AG09319 (cell line): ENCODE results near the gene ALDH1A1.

Experiments
- DNase-seq: peaks from one replicate; pipeline ENCODE4 v3.0.0-alpha.2; 2010; ENCODE audit warnings: low read depth; ENCODE audit errors: extremely low read depth
- TF ChIP-seq, protein P1 (sequence below): IDR thresholded peaks from 2 replicates; pipeline ENCODE4 v1.5.1; 2011; ENCODE audit warnings: low read depth, mild to moderate bottlenecking, inconsistent platforms, low read length, moderate library complexity

The ALDH1A1 gene

GRCh38 chr9:72983512-72984225 lies 30.8 kb upstream of the ALDH1A1 start:
- TF ChIP-seq, protein P1, sequence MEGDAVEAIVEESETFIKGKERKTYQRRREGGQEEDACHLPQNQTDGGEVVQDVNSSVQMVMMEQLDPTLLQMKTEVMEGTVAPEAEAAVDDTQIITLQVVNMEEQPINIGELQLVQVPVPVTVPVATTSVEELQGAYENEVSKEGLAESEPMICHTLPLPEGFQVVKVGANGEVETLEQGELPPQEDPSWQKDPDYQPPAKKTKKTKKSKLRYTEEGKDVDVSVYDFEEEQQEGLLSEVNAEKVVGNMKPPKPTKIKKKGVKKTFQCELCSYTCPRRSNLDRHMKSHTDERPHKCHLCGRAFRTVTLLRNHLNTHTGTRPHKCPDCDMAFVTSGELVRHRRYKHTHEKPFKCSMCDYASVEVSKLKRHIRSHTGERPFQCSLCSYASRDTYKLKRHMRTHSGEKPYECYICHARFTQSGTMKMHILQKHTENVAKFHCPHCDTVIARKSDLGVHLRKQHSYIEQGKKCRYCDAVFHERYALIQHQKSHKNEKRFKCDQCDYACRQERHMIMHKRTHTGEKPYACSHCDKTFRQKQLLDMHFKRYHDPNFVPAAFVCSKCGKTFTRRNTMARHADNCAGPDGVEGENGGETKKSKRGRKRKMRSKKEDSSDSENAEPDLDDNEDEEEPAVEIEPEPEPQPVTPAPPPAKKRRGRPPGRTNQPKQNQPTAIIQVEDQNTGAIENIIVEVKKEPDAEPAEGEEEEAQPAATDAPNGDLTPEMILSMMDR, result no peak
- DNase-seq, result no peak

DNA sequence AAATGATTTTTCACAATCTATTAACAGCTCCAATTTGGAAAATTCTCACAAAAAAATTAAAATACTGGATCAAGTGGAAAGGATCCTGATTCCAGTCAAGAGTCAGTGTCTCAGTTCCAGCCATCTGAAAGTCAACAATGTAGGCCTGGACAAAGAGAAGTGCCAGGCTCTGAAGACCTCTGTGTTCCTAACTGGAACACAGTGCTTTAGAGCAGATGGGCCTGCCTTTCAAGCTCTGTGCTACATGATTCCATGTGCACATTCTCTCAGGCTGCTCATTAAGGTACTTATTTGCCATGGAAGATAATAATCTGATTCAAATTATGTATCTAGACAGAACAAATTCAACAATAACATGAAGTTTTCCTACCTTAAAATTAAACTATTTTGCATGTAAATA lies 30.2 kb upstream of the ALDH1A1 start:
- DNase-seq, result no peak
- TF ChIP-seq, protein P1, result no peak

DNA sequence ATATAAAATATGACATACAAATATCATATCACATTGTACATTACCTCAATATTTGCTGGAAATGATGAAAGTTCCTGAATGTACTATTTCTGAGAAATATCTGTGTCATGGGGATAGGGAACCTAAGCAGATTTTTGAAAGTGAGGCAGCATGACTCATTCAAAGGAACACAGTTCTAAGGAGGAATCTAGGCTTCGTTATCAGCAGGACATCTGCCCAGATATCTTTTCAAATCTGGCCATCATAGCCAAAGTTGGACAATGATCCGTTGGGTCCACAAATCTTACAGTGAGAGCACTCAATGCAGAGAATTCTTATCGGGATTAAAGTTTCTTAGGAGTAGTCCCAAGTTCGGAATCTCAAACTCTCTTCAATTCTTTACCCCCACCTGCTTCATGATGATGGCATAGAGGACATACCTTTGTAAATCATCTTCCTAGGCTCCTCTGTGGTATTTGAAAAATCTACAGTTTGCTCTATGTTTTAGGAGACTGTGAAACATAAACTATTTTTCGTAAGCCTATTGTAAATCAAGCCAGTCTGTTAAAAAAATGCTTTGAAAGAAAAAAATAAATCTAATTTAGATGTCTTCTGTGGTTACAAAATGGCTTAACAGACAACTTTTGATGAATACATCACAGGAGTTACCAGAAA lies 29.4 kb upstream of the ALDH1A1 start:
- no peak for DNase-seq
- TF ChIP-seq, protein P1, result no peak

DNA sequence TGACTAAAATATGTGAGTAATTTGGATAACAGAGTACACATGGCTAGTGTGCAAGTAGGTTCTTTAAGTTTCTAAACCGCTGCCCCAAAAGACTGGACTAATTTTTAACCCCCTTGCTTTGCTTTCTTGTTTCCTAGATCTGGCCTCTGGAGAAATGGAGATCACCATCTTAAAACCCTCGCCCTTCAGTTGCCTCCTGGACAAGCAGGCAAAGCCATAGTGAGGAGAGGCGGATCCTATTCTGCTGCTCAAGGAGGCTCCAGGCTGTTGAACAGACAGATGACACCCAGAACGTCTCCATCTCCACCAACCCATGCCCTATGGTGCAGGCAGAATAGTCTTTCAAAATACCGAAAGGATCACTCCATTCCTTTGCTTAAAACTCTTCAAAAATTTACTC lies 28.6 kb upstream of the ALDH1A1 start:
- TF ChIP-seq, protein P1, result no peak
- no peak for DNase-seq

- TF ChIP-seq, protein P1, result no peak
- no peak for DNase-seq
These were observed 27.9 kb upstream of the ALDH1A1 start for GRCh38 chr9:72980600-72981265.

- no peak for DNase-seq
- TF ChIP-seq, protein P1, result no peak
These were observed 27.3 kb upstream of the ALDH1A1 start for GRCh38 chr9:72980183-72980582.

DNA sequence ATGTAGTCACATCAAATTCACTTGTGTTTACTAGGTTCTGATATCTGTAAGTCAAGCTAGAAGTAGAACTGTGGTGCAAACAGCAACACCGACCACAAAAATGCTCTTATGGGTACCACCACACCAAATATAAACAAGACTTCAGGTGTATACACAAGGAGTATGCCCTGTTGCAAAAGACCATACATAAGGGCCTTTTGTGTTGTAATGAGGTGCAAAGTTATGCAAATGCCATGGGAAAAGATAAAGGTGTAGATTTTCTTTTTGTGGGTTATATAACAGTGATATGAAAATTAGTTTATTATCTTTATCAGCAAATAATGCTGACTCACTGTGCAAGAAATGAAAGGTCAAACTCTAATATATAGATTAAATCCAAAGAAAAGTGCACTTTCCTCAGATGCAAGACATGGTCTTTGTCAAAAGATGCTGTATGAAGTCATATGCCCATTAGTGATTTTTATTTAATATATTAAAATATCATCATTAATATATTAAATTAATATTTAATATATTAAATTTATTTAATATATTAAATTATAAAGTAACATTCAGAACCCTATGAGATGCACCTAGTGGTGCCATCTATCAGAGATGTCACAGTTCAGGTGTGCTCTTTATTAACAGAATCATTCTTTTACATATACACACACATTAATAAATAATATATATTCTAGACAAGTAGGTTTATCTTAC lies 26.7 kb upstream of the ALDH1A1 start:
- DNase-seq, result no peak
- TF ChIP-seq, protein P1, result no peak
